A204.1 (cell line): Measurements from ENCODE around the gene FLG.
"Not testable (repeated sequence)": the region's sequence is repeated elsewhere in the genome, so short reads cannot be mapped to it uniquely, and the experiment has no call there.

Experiments
- FAIRE-seq: peaks from 2 replicates; lab custom pipeline; 2012; peaks lifted over from hg19 to GRCh38; lab: Jason Lieb, UNC

FLG gene

DNA sequence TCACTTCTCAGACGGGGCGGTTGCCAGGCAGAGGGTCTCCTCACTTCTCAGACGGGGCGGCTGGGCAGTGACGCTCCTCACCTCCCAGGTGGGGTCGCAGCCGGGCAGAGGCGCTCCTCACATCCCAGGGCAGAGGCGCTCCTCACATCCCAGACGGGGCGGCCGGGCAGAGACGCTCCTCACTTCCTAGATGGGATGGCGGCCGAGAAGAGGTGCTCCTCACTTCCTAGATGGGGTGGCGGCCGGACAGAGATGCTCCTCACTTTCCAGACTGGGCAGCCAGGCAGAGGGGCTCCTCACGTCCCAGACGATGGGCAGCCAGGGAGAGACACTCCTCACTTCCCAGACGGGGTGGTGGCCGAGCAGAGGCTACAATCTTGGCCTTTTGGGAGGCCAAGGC is 68.6 kb downstream of the FLG start:
- FAIRE-seq, result not testable (repeated sequence)
